SHP77 (cell line): ENCODE measurements around the gene CCDC197.

Experiments used
- DNase-seq, 2 experiments: peaks; one replicate each; lab custom pipeline; 2025; lab: John Stamatoyannopoulos, UW

CCDC197 gene

DNA sequence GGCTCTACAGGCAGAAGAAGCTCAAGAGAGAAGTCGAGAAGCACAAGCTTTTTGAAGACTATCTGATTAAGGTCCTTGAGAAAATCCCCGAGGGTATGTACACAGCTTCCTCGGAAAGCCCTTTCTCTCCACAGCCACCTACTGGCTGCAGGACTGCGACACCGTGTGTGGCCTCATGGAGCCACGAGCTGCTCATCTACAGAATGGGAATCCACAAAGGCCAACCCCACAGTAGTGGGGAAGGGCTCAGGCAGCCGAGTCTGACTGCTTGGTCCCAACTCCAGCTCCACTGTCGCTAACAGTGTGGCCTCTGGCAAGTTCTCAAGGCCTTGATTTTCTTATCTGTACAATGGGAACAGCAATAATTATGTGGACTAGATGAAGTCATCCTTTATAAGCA, 2.5 kb downstream of the CCDC197 start:
- no peak for DNase-seq

DNA sequence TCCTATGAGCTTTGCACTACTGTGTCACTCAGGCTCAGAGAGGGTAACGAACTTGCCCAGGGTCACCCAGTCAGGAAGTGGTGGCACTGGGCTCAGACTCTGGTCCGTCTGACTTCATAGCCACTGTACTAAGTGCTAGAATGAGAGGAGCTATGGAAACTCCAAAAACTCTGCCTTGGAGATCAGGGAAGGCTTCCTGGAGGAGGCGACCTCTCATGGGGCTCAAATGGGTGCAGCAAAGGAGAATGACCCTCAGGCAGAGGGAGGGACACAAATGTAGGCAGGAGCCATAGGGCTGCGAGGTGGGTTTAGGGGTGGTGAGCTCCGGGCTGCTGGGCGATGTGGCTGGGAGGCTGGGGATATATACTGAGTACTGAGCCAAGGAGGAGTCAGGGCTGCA, 3.2 kb downstream of the CCDC197 start:
- no peak for DNase-seq

DNA sequence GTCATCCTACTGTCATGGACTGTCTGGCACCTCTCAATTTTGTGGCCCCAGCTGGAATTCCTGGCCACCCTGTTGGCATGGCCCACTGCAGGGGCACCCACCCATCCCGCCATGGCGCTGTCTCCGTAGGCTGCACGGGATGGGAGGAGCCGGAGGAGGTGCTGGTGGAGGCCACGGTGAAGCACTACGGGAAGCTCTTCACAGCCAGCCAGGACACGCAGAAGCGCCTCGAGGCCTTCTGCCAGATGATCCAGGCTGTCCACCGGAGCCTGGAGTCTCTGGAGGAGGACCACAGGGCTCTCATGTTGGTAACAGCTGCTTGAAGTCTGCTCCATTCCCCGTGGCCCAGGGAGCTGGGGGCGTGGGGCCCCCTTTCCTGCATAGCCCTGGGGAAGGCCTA, 3.9 kb downstream of the CCDC197 start:
- no peak for DNase-seq

GRCh38 chr14:94001501-94002396, 4.6 kb downstream of the CCDC197 start:
- peak; percentile 50 to 66 for DNase-seq

DNA sequence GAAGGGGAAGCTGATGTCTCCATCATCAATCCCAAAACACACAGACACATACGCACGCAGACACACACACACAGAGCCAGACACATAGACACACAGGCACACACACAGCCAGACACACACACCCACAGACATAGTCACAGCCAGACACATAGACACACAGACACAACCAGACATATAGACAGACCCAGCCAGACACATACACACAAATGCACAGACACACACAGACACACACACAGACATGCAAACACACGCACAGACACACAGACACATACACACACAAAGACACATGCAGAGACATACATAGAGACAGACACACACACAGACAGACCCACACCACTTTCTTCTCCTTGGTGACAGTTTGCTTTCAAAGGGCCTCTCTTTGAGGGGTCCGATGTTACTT, 6.3 kb downstream of the CCDC197 start:
- no peak for DNase-seq

GRCh38 chr14:94004015-94004414, 6.9 kb downstream of the CCDC197 start:
- no peak for DNase-seq

DNA sequence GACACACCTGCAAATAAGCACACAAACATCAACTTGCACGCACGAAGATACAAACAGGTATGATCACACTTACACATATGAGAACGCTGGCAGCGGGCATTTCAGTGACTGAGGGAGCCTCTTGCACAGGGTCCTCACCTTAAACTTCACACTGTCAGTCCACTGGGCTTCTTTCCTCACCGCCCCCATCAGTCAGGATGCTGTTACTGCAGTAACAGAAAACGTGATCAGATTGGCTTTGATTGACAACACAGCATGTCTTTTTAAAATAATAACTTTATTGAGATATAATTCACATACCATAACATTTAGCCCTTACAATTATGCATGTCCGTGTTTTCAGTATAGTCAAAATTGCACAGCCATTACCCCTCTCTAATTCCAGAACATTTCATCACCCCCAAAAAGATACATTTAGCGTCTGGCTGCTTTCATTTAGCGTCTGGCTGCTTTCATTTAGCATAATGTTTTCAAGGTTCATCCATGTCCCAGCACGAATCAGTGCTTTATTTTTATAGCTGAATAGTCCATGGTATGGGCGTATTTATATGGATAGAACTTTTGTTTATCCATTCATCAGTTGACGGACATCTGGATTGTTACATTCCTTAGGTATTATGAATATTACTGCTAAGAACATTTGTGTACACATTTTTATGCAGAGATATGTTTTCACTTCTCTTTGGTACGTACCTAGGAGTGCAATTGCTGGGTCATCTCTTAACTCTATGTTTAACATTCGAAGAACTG, 8.4 kb downstream of the CCDC197 start:
- no peak for DNase-seq

GRCh38 chr14:94008234-94008633, 11.1 kb downstream of the CCDC197 start:
- DNase-seq = no peak

DNA sequence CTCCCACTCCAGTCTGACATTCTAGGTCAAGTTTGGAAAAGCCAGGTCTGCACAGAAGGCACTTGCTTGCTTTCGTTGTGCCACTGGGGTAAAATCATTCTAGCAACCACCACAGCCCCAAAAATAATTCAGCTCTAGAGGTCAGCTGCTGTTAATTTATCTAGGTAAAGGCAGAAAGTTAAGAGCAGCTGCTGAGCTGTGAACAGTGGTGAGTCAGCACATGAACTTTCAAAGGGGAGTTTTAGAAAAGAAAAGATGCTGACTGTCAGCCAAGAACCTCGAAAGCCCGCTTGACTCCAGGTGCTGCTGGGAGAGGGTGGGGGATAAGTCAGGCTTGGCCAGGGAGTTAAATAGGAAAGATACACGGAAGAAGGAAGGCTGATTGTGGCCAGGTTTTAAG, 12.7 kb downstream of the CCDC197 start:
- DNase-seq = peak in 1 of 2 experiments; percentile 8

DNA sequence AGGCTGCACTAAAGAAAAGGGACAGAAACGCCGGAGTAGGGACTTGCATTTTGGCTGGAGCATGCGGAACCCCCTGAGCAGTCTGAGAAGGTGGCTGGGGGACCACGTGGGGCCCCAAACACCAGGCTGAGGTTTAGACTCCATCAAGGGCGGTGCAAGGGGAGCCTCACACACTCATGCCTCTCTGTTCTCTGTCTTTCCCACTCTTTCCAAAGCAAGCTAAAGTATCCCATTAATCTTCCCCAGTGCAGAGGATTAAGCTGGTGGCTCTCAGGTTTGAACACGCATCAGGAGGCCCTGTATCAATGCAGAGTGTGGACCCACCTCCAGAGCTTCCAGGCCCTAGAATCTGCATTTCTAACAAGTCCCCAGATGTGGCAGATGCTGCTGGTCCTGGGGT, 13.5 kb downstream of the CCDC197 start:
- DNase-seq = no peak

GRCh38 chr14:94011795-94012194, 14.7 kb downstream of the CCDC197 start:
- DNase-seq = no peak

GRCh38 chr14:94014382-94014781, 17.3 kb downstream of the CCDC197 start:
- DNase-seq = no peak

DNA sequence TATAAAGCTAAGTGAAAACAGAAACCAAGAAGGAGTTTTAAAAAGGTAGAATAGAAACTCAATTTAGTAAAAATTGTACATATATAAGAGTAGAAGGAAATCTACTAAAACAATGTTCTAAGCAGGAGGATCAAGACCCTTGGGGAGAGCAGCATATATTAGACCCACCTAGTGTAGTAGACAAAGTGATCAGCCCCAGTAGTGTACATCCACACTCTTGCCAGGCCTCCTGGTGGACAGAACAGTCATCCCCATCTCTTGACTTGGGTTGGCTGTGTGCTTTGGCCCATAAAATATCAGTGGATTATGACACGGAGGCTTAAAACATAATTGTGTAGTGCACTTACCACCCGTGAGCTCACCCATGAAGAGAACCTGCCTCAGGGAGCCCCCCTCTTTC, 18.1 kb downstream of the CCDC197 start:
- no peak for DNase-seq

DNA sequence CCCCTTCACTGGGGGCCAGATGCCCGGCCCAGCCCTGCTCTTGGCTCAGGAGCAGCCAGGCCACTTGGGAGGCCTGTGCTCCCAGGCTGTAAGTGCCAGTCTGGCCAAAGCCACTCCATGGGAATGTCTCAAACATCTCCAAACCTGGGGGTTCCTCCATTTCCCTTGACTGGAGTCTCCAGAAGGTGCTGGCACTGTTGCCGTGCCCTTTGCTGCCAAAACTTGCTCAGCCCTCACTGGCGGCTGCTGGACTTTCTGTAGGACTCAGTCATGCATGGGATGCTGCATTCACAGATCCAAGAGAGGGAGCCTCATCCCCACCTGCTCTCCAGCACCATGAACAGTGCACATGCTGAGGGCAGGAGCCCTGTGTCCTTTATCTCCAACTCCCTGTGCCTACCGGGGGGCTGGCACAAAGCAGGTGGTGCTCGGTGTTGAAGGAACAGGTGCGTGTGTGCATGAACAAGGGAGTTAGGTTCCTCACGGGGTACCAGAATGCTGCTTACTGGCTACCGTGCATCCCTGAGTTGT, 19.4 kb downstream of the CCDC197 start:
- no peak for DNase-seq

- no peak for DNase-seq
Measured at GRCh38 chr14:94018308-94018707, 21.2 kb downstream of the CCDC197 start.

GRCh38 chr14:94019329-94019728, 22.2 kb downstream of the CCDC197 start:
- no peak for DNase-seq

DNA sequence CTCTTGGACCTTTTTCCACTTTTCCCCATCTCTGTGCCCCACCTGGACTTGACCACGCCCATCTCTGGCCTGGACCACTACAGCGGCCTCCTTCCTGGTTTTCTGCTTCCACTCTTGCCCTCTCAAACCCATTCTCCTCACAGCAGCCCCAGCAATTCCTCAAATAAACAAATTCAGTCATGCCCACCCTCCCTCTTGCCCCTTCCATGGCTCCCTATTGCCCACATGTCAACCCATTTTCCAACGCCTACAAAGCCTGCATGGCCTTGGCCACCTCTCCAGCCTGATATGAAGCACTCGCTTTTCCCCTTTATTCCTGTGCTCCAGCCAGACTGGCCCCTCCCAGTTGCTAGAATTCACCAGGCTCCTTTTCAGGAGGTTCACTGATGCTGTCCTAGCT, 23.2 kb downstream of the CCDC197 start:
- no peak for DNase-seq

DNA sequence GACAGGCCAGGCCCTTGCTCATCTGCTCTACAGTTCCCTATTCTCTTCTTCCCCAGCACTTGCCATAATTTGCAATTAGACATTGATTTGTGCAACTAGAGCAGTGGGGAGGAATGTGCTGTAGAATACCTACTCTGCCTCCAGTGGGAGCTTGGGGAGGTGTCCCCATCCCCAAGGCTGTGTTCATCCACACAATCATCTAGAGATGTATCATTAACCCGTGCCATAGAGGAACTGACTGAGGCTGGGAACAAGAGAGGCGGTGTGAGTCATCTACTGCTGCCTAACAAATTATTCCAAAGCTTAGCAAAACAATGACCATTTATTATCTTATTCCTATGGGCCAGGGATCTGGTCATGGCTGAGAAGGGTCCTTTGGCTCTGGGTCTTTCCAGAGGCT, 23.9 kb downstream of the CCDC197 start:
- no peak for DNase-seq

- DNase-seq = no peak
Measured at GRCh38 chr14:94021416-94022157, 24.5 kb downstream of the CCDC197 start.

DNA sequence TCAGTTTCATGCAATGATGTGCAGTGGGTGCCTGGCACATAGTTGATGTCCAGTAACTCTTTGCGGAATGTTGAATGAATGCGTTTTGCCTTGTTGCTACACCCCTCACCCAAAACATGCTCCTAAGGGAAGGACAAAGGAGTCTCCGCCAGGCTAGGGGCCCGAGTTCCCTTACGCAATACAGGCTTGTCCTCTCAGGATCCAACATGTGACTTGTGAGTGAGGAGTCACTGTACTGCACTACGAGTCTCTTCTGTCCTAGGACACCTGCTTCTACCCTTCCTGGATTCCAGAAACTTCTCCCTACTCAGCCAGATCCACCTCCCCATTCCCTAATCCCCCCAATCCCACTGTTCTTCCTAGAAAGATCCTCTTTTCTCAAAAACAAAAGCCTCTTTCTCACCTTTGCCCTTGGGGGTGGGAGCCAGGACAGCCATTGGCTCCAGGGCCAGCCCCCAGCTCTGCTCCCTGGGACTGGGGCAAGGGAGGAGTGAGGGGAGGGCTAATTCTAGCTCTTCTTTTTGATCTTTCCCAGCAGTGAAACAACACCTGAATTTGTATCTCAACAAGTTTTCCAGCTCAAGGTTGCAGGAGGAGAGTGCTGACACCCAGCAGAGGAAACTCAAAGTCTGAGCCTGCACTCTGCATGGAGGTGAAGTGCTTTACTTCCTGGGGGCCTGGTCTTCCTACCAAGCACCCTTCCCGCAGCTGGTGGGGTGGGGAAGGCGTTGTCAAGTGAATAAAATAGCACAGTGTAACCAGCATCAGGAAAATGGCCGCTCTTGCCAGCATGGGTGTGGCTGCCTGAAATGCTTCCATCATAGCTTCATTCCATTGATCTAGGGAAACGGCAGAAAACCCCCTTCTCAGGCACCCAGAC, 25.7 kb downstream of the CCDC197 start:
- no peak for DNase-seq

GRCh38 chr14:94024549-94024948, 27.4 kb downstream of the CCDC197 start:
- DNase-seq = no peak
